K562 (cell line): ENCODE measurements around the gene KCNQ5. TPM values are rescaled to one million over a fixed set of nuclear protein-coding genes. Genes with fewer than 3 reads are reported as not detected.

ENCODE experiments used
- CEBPZ ChIP-seq: fragments of 150-350 bp; IDR thresholded peaks from 2 replicates; pipeline ENCODE4 v1.6.1; 2014; ENCODE audit warnings: low read depth, mild to moderate bottlenecking, low read length, borderline replicate concordance
- DDX20 ChIP-seq: fragments of 450-650 bp; IDR thresholded peaks from 2 replicates; pipeline ENCODE4 v1.6.1; 2016; ENCODE audit warnings: missing genetic modification characterization, low read depth, mild to moderate bottlenecking, missing compliant biosample characterization, moderate library complexity
- NEUROD1 ChIP-seq: fragments of 150-350 bp; IDR thresholded peaks from 2 replicates; pipeline ENCODE4 v1.6.1; 2014; ENCODE audit warnings: borderline replicate concordance, low read length, low read depth; ENCODE audit not compliant: partially characterized antibody
- NR3C1 ChIP-seq: sonication (generic); formaldehyde crosslinking; IDR thresholded peaks from 2 replicates; pipeline ENCODE4 v1.8.1; 2022; ENCODE audit warnings: missing genetic modification reagents
- POLR3A ChIP-seq: IDR thresholded peaks from 2 replicates; pipeline ENCODE4 v1.6.1; 2011; ENCODE audit warnings: borderline replicate concordance, mild to moderate bottlenecking, moderate library complexity; ENCODE audit not compliant: insufficient read length, insufficient read depth; ENCODE audit errors: extremely low read depth
- RBM15 ChIP-seq: fragments of 200-400 bp; formaldehyde crosslinking; IDR thresholded peaks from 2 replicates; pipeline ENCODE4 v1.6.1; 2018; ENCODE audit warnings: mild to moderate bottlenecking, low read length, moderate library complexity; ENCODE audit not compliant: insufficient read depth
- SMAD2 ChIP-seq: fragments of 150-350 bp; IDR thresholded peaks from 2 replicates; pipeline ENCODE4 v1.6.1; 2014; ENCODE audit warnings: low read depth, mild to moderate bottlenecking, low read length
- TAF9B ChIP-seq: fragments of 450-650 bp; IDR thresholded peaks from 2 replicates; pipeline ENCODE4 v1.6.1; 2018; ENCODE audit warnings: mild to moderate bottlenecking; ENCODE audit not compliant: partially characterized antibody
- polyA plus RNA-seq, 8 experiments: library from polyadenylated mRNA; depleted of rRNA in 4 of 8; stranded (reverse) in 5 of 8; unstranded in 3 of 8; fragments of >200 nt; fragmentation: Nextera tagmentation in 2 of 8; fragmentation: Illumina TruSeq in 1 of 8; extraction: Ambion mirVana in 2 of 8; extraction: Trizol in 1 of 8; gene quantifications; 2 replicates each; pipeline versions ENCODE4 v1.2.1 to v1.2.3, GENCODE V29; 2011 to 2014; ENCODE audit warnings: inconsistent platforms in 1 of 8, missing spikeins in 1 of 8
- total RNA-seq, 7 experiments: library from RNA; depleted of rRNA in 6 of 7; stranded (reverse); fragments of >200 nt in 6 of 7; fragmentation: Illumina TruSeq in 2 of 7; extraction: Trizol in 2 of 7; gene quantifications; 2 replicates each; pipeline versions ENCODE4 v1.2.1 to v1.2.3, GENCODE V29; 2011 to 2021; ENCODE audit warnings: low replicate concordance in 1 of 7
- TF ChIP-seq, protein P1 (sequence below), 2 experiments: IDR thresholded peaks; 2 replicates each; pipeline ENCODE4 v1.6.1; 2012; ENCODE audit warnings: improper control_type of control experiment in 2 of 2, low read depth in 2 of 2, low read length in 2 of 2, borderline replicate concordance in 1 of 2
- TF ChIP-seq, protein P2 (sequence below): IDR thresholded peaks from 2 replicates; pipeline ENCODE4 v1.6.1; 2014; ENCODE audit warnings: antibody characterized with exemption

KCNQ5 gene
- total and polyA plus RNA-seq, 9 of the 15 experiments (the other 6 are each of a cell fraction or from before 2014, with no cell fraction given), result 0.31 to 5.9 (median 2.6) TPM

GRCh38 chr6:73062130-73062529, 440.3 kb downstream of the KCNQ5 start (continued):
- TF ChIP-seq NEUROD1 (no peak), TAF9B (no peak), NR3C1 (CRISPR knock-in tag) (no peak), DDX20 (tag) (no peak), POLR3A (no peak), RBM15 (no peak), SMAD2 (no peak), CEBPZ (no peak)
- TF ChIP-seq, protein P1, sequence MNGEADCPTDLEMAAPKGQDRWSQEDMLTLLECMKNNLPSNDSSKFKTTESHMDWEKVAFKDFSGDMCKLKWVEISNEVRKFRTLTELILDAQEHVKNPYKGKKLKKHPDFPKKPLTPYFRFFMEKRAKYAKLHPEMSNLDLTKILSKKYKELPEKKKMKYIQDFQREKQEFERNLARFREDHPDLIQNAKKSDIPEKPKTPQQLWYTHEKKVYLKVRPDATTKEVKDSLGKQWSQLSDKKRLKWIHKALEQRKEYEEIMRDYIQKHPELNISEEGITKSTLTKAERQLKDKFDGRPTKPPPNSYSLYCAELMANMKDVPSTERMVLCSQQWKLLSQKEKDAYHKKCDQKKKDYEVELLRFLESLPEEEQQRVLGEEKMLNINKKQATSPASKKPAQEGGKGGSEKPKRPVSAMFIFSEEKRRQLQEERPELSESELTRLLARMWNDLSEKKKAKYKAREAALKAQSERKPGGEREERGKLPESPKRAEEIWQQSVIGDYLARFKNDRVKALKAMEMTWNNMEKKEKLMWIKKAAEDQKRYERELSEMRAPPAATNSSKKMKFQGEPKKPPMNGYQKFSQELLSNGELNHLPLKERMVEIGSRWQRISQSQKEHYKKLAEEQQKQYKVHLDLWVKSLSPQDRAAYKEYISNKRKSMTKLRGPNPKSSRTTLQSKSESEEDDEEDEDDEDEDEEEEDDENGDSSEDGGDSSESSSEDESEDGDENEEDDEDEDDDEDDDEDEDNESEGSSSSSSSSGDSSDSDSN (IDR thresholded peaks at IDR 0.05; ENCODE audit: borderline replicate concordance in 1 of 2, low read depth in 2 of 2, low read length in 2 of 2), result no peak
- TF ChIP-seq, protein P2, sequence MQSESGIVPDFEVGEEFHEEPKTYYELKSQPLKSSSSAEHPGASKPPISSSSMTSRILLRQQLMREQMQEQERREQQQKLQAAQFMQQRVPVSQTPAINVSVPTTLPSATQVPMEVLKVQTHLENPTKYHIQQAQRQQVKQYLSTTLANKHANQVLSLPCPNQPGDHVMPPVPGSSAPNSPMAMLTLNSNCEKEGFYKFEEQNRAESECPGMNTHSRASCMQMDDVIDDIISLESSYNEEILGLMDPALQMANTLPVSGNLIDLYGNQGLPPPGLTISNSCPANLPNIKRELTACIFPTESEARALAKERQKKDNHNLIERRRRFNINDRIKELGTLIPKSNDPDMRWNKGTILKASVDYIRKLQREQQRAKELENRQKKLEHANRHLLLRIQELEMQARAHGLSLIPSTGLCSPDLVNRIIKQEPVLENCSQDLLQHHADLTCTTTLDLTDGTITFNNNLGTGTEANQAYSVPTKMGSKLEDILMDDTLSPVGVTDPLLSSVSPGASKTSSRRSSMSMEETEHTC, result no peak
- TF ChIP-seq, all 486 proteins: peak for 0
